Hepatocyte (in vitro differentiated cells): Measurements from ENCODE around the gene N4BP3.

Source experiments
- EZH2phosphoT487 ChIP-seq: fragments of 200-600 bp; sonication (generic); IDR thresholded peaks from one replicate; pipeline ENCODE4 v1.6.1; 2018; ENCODE audit warnings: antibody characterized with exemption, mild to moderate bottlenecking, low read depth, moderate library complexity; ENCODE audit not compliant: unreplicated experiment, severe bottlenecking
- TF ChIP-seq, protein P1 (sequence below): fragments of 200-600 bp; sonication (generic); IDR thresholded peaks from 2 replicates; pipeline ENCODE4 v1.5.1; 2016; ENCODE audit warnings: antibody characterized with exemption, mild to moderate bottlenecking; ENCODE audit not compliant: poor library complexity

- TF ChIP-seq, protein P1, sequence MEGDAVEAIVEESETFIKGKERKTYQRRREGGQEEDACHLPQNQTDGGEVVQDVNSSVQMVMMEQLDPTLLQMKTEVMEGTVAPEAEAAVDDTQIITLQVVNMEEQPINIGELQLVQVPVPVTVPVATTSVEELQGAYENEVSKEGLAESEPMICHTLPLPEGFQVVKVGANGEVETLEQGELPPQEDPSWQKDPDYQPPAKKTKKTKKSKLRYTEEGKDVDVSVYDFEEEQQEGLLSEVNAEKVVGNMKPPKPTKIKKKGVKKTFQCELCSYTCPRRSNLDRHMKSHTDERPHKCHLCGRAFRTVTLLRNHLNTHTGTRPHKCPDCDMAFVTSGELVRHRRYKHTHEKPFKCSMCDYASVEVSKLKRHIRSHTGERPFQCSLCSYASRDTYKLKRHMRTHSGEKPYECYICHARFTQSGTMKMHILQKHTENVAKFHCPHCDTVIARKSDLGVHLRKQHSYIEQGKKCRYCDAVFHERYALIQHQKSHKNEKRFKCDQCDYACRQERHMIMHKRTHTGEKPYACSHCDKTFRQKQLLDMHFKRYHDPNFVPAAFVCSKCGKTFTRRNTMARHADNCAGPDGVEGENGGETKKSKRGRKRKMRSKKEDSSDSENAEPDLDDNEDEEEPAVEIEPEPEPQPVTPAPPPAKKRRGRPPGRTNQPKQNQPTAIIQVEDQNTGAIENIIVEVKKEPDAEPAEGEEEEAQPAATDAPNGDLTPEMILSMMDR: no peak
- no peak for TF ChIP-seq EZH2phosphoT487
These were observed 27.1 kb upstream of the N4BP3 start for GRCh38 chr5:178086266-178086665.
